ENCODE data around the gene RPP25L.

Gene RPP25L

GRCh38 chr9:34582787-34583186 is 29.1 kb downstream of the RPP25L start:
- DNase-seq: no peak

GRCh38 chr9:34581318-34581717 is 30.6 kb downstream of the RPP25L start:
- no peak for DNase-seq

- DNase-seq: no peak
Measured at GRCh38 chr9:34580358-34580757, 31.5 kb downstream of the RPP25L start.

DNA sequence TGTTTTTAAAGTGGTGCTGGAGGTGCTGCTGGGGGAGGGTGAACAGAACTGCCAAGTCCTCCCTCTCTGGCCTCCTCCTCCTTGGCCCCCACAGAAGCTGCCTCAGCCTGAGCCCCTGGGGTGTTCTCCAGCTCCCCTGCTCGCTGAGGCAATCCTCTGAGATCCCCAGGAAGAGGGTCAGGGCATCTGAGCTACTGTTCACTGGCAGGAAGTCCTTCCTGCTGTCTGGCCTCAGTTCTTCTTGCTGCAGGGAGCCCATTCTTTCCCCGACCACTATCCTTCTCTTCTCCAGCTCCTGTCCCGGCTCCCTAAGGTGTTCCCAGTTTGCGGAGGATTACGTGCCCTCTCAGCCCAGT is 32.1 kb downstream of the RPP25L start:
- no peak for DNase-seq

DNA sequence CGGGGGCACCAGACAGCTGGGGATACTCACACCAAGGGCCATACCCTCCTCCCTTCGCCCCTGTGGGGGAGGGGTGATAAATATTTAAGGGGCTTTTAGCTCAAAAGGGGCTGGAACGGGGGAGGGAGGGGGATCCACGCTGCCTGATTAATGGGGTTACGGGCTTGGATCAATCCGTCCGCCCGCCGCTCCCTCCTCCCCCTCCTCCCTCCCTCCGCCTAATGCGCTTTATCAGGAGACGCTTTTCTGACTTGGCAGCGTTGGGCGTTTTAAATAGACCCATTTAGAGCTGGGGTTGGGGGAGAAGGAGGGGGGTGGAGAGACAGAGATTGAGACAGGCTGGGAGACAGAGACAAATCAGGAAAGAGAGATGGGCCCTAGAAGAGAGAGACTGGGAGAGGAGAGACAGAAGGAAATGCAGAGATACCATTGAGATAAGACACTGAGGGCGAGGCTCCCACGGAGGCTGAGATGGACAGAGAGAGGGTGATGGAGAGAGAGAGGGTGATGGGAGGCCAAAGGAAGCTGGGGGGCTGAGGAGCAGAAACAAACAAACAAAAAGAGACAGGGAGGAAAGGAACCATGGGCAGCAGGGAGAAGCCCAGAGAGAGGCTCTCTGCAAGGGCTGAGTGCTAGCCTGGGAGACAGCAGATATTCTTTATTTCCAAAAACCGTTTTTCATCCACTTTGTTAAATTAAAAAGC is 32.6 kb downstream of the RPP25L start:
- no peak for DNase-seq

- DNase-seq: no peak
Measured at GRCh38 chr9:34578241-34579103, 33.4 kb downstream of the RPP25L start.

- DNase-seq: no peak
Measured at GRCh38 chr9:34577400-34578240, 34.3 kb downstream of the RPP25L start.

GRCh38 chr9:34576597-34577399 is 35.1 kb downstream of the RPP25L start:
- DNase-seq: no peak

GRCh38 chr9:34575862-34576596 is 35.9 kb downstream of the RPP25L start:
- no peak for DNase-seq

- no peak for DNase-seq
Measured at GRCh38 chr9:34575241-34575640, 36.7 kb downstream of the RPP25L start.

GRCh38 chr9:34574571-34574970 is 37.3 kb downstream of the RPP25L start:
- no peak for DNase-seq

DNA sequence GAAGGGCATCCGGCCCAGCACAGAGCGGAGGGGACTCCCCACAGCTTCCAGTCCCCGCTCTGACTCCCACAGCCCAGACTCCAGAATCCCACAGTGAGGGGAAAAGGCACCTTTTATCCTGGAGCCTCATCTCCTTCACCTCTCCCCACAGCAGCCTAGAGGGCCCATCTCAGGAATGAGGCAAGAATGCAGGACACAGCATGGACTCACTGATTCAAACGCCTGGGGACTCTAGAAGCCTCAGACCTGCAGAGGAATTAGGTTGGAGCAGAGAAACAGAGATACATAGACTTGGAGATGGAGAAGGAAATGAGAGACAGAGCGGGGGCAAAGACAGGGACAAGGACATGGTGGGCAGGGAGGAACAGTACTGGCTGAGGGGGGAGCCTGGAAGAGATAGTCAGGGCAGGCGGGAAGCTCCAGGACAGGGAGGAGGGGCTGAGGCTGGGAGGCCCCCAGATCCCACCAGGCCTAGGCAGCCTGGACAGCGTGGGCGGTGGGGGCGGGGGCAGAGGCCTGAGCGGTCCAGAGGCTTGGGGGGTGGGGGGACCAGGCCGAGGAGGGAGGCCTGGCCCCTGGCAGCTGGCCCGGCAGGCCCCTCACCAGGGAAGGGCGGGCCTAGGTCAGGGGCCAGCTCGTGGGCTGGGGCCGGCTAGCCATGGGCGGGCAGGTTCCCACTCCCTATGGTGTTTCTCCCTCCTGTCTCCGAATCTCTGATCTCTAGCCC is 38.1 kb downstream of the RPP25L start:
- no peak for DNase-seq

DNA sequence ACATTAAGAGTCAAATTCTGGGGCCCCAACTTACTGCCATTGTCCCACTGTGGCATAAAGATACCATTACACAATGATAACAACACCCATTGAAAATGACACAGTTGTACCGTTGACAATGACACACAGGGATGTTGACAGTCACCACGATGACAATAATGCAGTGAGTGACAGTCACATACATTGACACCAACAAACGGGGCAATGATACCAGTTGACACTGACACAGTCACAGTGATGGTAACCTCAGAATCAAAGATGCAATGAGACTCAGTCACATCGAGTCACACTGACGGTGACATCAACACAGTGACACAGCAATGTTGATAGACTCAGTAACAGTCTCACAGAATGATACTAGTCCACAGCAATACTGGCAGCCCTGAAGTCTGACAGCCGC is 39.3 kb downstream of the RPP25L start:
- DNase-seq: no peak

DNA sequence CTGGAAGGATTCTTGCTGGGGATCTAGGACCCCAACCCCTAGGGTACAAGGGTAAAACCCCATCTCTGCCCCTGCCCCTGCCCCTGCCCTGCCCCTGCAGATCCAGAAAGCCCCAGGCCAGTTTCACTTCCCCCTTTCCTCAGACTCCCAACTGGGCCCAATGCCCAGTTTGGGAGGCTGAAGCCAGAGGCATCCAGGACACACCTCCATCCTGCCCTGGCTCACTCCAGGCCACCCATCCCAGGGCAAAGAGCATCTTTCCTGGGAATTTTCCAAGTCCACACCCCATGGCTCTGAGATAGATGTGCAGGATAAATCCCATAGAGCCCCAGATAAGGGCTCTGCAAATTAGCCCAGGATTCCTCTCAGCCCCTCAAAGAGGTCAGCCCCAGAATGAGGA is 39.8 kb downstream of the RPP25L start:
- DNase-seq: no peak

- DNase-seq: no peak
Measured at GRCh38 chr9:34571481-34571810, 40.5 kb downstream of the RPP25L start.

GRCh38 chr9:34570809-34571480 is 41.0 kb downstream of the RPP25L start:
- no peak for DNase-seq

DNA sequence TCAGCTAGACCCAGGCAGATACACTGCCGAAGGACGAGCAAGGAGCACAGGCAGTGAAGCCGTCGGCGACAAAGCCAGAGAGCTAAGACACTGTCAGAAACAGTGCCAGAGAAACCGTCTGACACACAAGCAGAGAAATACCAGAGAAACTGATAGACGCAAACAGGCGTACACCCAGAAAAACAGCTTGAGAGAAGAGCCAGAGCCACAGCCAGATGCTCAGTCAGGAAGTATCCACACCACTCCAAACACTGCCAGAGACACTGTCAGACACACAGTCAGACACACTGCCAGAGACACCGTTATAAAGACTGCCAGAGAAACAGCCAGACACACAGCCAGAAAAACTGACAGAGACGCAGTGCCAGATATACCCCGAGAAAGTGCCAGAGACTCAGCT is 41.5 kb downstream of the RPP25L start:
- DNase-seq: no peak

DNA sequence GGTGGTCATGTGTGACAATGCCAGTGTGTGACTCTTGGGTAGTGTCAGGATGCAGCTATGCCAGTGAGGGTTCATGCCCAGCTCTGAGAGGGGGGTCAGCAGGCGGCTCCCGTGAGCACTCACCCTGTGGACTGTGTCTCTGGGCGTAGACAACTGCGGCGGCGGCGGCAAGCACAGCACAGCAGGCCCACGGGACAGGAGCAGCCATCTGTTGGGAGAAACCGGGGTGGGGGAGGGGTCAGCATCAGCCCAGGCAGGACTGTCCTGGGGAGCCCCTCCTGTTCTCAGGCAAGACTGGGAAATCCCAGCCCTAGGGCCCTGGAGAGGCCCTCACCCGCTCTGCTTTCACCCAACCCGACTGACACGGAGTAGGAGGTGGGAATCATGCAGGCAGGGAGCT is 43.1 kb downstream of the RPP25L start:
- no peak for DNase-seq

DNA sequence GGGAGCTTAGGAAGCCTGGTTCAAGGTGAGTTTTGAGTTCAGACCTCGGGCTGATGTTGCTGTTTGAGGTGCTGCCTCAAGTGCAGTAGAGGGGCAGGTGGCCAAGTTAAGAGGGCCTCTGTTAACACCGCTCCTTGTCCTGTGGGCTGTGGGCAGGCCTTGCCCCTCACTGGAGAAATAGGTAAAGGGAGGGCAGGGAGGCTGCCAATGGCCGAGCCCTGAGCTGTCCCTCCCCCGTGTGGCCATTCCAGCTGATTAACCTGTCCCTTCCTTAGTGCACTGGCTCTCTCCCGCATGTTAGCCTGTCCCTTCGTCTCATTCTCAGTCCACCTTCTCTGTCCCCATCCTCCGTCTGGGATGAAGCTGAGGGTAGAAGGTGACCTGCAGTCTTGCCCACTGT is 43.8 kb downstream of the RPP25L start:
- DNase-seq: no peak

DNA sequence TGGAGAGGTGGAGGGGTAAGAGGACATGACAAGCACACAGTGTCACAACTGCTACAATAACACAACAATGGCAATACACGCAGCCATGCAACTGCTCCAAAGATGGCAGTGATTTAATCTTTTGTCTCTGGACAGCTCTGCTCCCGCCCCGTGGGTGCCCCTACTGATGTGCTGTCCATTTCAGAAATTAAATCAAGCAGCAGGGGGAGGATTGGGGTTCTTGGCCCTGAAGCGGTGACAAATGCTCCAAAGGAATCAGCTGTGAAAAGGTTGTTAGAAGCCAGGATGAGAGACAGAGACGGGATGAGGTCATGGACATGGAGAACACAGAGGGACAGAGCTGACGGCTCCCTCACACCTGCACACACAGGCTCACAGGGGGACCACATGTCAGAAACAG is 44.9 kb downstream of the RPP25L start:
- DNase-seq: no peak

GRCh38 chr9:34566322-34566721 is 45.6 kb downstream of the RPP25L start:
- DNase-seq: no peak

Measured in CD4-positive, alpha-beta T cell treated with Interferon gamma for 1 hour (primary cell).